Kasumi-1 (cell line): Measurements from ENCODE around the gene GINS3.
"Not testable (repeated sequence)": the region's sequence is repeated elsewhere in the genome, so short reads cannot be mapped to it uniquely, and the experiment has no call there.

Source experiments
- DNase-seq, 2 experiments: peaks; one replicate each; lab custom pipeline; 2025; lab: John Stamatoyannopoulos, UW

GINS3 gene

GRCh38 chr16:58389724-58390123 is 2.5 kb upstream of the GINS3 start:
- DNase-seq = no peak

GRCh38 chr16:58393138-58393504 is 850 bp downstream of the GINS3 start:
- peak; percentile 39 to 47 for DNase-seq

GRCh38 chr16:58396897-58397296 is 4.6 kb downstream of the GINS3 start:
- not testable (repeated sequence) for DNase-seq

- no peak for DNase-seq
These were observed 7.7 kb downstream of the GINS3 start for GRCh38 chr16:58399718-58400633.

- DNase-seq = not testable (repeated sequence)
These were observed 9.0 kb downstream of the GINS3 start for GRCh38 chr16:58401305-58401704.

- no peak for DNase-seq
These were observed 10.5 kb downstream of the GINS3 start for GRCh38 chr16:58402796-58403195.

- DNase-seq = no peak
These were observed 17.2 kb downstream of the GINS3 start for GRCh38 chr16:58409316-58409973.

- no peak for DNase-seq
These were observed 19.1 kb downstream of the GINS3 start for GRCh38 chr16:58411336-58411735.

- DNase-seq = peak in 1 of 2 experiments; percentile 5
These were observed 19.7 kb downstream of the GINS3 start for GRCh38 chr16:58411736-58412614.

GRCh38 chr16:58412615-58412970 is 20.3 kb downstream of the GINS3 start:
- DNase-seq = not testable (repeated sequence)

GRCh38 chr16:58413359-58413758 is 21.1 kb downstream of the GINS3 start:
- DNase-seq = no peak

GRCh38 chr16:58415003-58415402 is 22.7 kb downstream of the GINS3 start:
- DNase-seq = no peak

GRCh38 chr16:58415961-58416360 is 23.7 kb downstream of the GINS3 start:
- not testable (repeated sequence) for DNase-seq

- no peak for DNase-seq
These were observed 24.8 kb downstream of the GINS3 start for GRCh38 chr16:58417035-58417434.

- DNase-seq = no peak
These were observed 25.3 kb downstream of the GINS3 start for GRCh38 chr16:58417600-58417999.

GRCh38 chr16:58418026-58418425 is 25.8 kb downstream of the GINS3 start:
- no peak for DNase-seq

GRCh38 chr16:58418601-58419000 is 26.3 kb downstream of the GINS3 start:
- DNase-seq = no peak

- DNase-seq = no peak
These were observed 27.1 kb downstream of the GINS3 start for GRCh38 chr16:58419241-58419990.

- DNase-seq = no peak
These were observed 28.8 kb downstream of the GINS3 start for GRCh38 chr16:58421059-58421458.

- DNase-seq = no peak
These were observed 29.3 kb downstream of the GINS3 start for GRCh38 chr16:58421529-58421928.

- no peak for DNase-seq
These were observed 30.5 kb downstream of the GINS3 start for GRCh38 chr16:58422809-58423208.

- no peak for DNase-seq
These were observed 33.0 kb downstream of the GINS3 start for GRCh38 chr16:58425245-58425644.
